Measurements from ENCODE around the gene NTSR1. TPM values are rescaled to one million over a fixed set of nuclear protein-coding genes. Genes with fewer than 3 reads are reported as not detected.

The NTSR1 gene
- total RNA-seq (1 to 10 TPM in 1 of 2 donors, under 1 TPM in 1; 0.12 to 3.5 TPM), polyA plus RNA-seq (ENCODE audit: insufficient read length in 6 of 6) (under 1 TPM; 0.03 to 0.14 (median 0.11) TPM)
- long read RNA-seq, donor 1: 0 reads
- long read RNA-seq, donor 2: 0 reads
- long read RNA-seq, donor 3: 0 reads
- long read RNA-seq, donor 4: 0 reads
- long read RNA-seq, donor 5: 0 reads
- long read RNA-seq, donor 6: 0 reads
- long read RNA-seq, donor 7: 0 reads
- long read RNA-seq, donor 8: 0 reads
- long read RNA-seq, donor 9: 0 reads
- long read RNA-seq, donor 10: 0 reads
- long read RNA-seq, donor 11, full-length matches to known transcripts: 1 of 1 reads
- long read RNA-seq, donor 11, partial matches to known transcripts: 0 of 1 reads
- long read RNA-seq, donor 11, other reads (novel, unspliced or antisense): 0 of 1 reads
- long read RNA-seq, donor 12: 0 reads

- no peak for TF ChIP-seq CTCF (IDR thresholded peaks at IDR 0.05)
- DNase-seq (peak in 1 of 4 donors; percentile 84), ATAC-seq (no peak)
- Histone ChIP-seq H3K27ac (no peak within 1 kb of the TSS), H3K36me3 (no peaks in the 10 kb centered on the region), H3K27me3 (peaks cover 36 to 94% of the 10 kb centered on the region in 2 donors), H3K4me1 (peaks cover 0 to 49% of the 10 kb centered on the region in 2 donors), H3K9me3 (no peaks in the 10 kb centered on the region), H3K4me3 (peak within 1 kb of the TSS in 1 of 2 donors; percentile 52)
- intact Hi-C loops (cut with DNase I): no loop called here
Observed at GRCh38 chr20:62708591-62709536, at the start of gene NTSR1. TSS of gene NTSR1 (plus strand) at chr20:62708836. CDS start at chr20:62709208, 372 bp downstream.

- Histone ChIP-seq H3K9me3 (no peaks in the 10 kb centered on the region), H3K36me3 (peaks cover 0 to 87% of the 10 kb centered on the region in 2 donors), H3K27ac (no peak overlapping the region), H3K27me3 (peaks cover 0 to 4% of the 10 kb centered on the region in 2 donors), H3K4me1 (peaks cover 0 to 39% of the 10 kb centered on the region in 2 donors), H3K4me3 (no peak overlapping the region)
- no peak for TF ChIP-seq CTCF (IDR thresholded peaks at IDR 0.05)
- ATAC-seq (no peak), DNase-seq (no peak)
- intact Hi-C loops (cut with DNase I): no loop called here
Observed at GRCh38 chr20:62659488-62660239, 49.0 kb upstream of the NTSR1 start.

GRCh38 chr20:62660240-62660615, 48.4 kb upstream of the NTSR1 start:
- ATAC-seq: no peak
- peaks cover 0 to 44% of the 10 kb centered on the region in 2 donors for H3K4me1 ChIP-seq
- no peak overlapping the region for H3K27ac ChIP-seq
- no peak overlapping the region for H3K4me3 ChIP-seq
- peaks cover 0 to 7% of the 10 kb centered on the region in 2 donors for H3K27me3 ChIP-seq
- peaks cover 0 to 91% of the 10 kb centered on the region in 2 donors for H3K36me3 ChIP-seq
- intact Hi-C loops (cut with DNase I): no loop called here
- DNase-seq: no peak
- TF ChIP-seq CTCF (IDR thresholded peaks at IDR 0.05): no peak
- no peaks in the 10 kb centered on the region for H3K9me3 ChIP-seq

GRCh38 chr20:62660768-62661167, 47.9 kb upstream of the NTSR1 start:
- Histone ChIP-seq H3K27ac (no peak overlapping the region), H3K27me3 (peaks cover 0 to 10% of the 10 kb centered on the region in 2 donors), H3K36me3 (peaks cover 0 to 89% of the 10 kb centered on the region in 2 donors), H3K4me1 (peaks cover 0 to 47% of the 10 kb centered on the region in 2 donors), H3K4me3 (no peak overlapping the region), H3K9me3 (no peaks in the 10 kb centered on the region)
- no peak for ATAC-seq
- TF ChIP-seq CTCF (IDR thresholded peaks at IDR 0.05): no peak
- no peak for DNase-seq
- intact Hi-C loops (cut with DNase I): no loop called here
